ENCODE data around the gene KANSL1.
"Not testable (repeated sequence)": the region's sequence is repeated elsewhere in the genome, so short reads cannot be mapped to it uniquely, and the experiment has no call there.

Gene KANSL1

GRCh38 chr17:46109603-46110189 is 83.5 kb downstream of the KANSL1 start:
- DNase-seq (ENCODE audit: low read depth): no peak

GRCh38 chr17:46108550-46109110 is 84.6 kb downstream of the KANSL1 start:
- DNase-seq (ENCODE audit: low read depth): no peak

DNA sequence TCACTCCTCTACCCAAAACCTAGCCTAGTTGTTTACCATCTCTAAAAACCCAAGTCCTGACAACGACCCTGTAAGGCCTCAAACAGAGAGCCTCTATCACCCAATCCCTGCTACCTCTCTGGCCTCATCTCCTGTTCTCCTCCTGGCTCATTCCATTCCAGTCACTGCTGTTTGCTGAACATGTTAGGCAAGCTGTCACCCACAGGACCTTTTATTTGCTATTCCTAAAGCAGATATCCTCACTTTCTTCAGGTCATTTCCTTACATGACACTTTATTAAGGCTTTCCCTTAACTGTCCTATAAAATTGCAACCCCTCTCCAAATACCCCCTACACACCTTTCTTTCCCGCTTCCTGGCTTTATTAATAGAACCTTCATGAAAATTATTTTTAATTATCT is 85.1 kb downstream of the KANSL1 start:
- no peak for DNase-seq (ENCODE audit: low read depth)

GRCh38 chr17:46106966-46107644 is 86.1 kb downstream of the KANSL1 start:
- no peak for DNase-seq (ENCODE audit: low read depth)

GRCh38 chr17:46102806-46103205 is 90.4 kb downstream of the KANSL1 start:
- not testable (repeated sequence) for DNase-seq (ENCODE audit: low read depth)

- DNase-seq (ENCODE audit: low read depth): not testable (repeated sequence)
Measured at GRCh38 chr17:46101785-46102617, 91.2 kb downstream of the KANSL1 start.

DNA sequence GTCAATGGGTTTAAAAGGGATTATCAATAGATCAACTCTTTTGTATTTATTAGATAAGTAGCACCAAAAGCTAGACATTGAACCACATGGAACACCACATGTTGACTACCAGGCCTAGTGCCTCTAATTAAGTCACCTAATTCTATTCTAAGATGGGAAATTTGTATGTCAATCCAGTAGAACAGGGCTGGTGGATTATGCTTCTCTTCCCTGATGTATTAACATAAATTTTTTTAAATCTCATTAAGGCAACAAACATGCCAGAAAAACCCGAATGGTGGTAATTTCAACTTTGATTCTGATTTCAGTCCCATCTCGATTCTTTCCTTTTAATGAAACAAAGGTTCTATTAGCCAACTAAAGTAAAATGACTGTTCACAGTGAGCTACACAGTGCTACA is 92.6 kb downstream of the KANSL1 start:
- DNase-seq (ENCODE audit: low read depth): no peak

DNA sequence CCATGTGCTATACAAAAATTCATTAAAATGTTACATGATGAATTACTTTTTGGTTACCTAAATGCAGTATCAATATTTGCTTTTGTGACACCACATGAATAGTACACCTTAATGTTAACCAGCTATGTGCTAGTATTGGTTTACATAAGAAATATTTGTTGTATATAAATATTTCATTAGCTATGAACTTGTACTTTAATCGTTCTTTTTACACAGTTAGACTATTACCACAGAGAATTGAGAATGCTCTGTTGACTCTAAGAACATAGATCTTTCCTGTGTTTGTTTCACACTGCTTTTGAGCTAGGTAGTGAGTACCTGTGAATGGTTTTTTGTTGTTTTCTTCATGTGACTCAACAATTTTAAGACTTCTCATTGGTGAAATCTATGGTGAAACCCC is 93.4 kb downstream of the KANSL1 start:
- DNase-seq (ENCODE audit: low read depth): no peak

- no peak for DNase-seq (ENCODE audit: low read depth)
Measured at GRCh38 chr17:46097497-46097896, 95.7 kb downstream of the KANSL1 start.

DNA sequence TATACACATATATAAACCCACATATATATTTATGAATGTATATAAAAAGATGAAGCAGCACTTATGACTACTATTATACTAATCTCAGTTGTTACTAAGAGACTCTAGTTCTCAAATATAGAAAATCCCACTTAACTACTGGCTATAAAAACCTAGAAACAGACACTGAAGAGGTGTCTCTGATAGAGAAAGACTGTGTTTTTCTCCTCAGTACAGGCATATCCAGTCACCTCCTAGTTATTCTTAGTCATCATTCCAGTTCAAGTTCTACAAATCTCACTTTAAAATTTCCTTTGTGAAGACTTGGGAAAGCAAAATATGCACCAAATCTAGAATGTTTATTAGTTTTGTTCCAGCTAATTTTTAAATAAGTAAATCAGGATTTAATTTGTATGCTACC is 100.2 kb downstream of the KANSL1 start:
- DNase-seq (ENCODE audit: low read depth): no peak

- DNase-seq (ENCODE audit: low read depth): no peak
Measured at GRCh38 chr17:46090871-46091270, 102.4 kb downstream of the KANSL1 start.

- no peak for DNase-seq (ENCODE audit: low read depth)
Measured at GRCh38 chr17:46089389-46089965, 103.8 kb downstream of the KANSL1 start.

DNA sequence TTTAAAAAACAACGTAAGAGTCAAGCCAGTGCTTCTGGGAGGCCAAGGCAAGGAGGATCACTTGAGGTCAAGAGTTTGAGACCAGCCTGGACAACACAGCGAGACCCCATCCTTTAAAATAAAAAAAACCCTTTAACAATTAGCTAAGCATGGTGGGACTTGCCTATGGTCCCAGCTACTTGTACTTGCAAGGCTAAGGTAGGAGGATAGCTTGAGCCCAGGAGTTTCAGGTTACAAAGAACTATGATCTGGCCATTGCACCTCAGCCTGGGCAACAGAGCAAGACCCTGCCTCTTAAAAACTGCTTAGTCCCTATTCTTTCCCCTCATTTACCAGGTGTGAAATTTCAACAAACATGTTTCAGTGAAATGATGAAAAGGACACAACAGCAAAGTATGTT is 104.6 kb downstream of the KANSL1 start:
- DNase-seq (ENCODE audit: low read depth): no peak

GRCh38 chr17:46087871-46088270 is 105.4 kb downstream of the KANSL1 start:
- not testable (repeated sequence) for DNase-seq (ENCODE audit: low read depth)

- DNase-seq (ENCODE audit: low read depth): no peak
Measured at GRCh38 chr17:46086821-46087220, 106.4 kb downstream of the KANSL1 start.

- DNase-seq (ENCODE audit: low read depth): no peak
Measured at GRCh38 chr17:46085522-46085921, 107.7 kb downstream of the KANSL1 start.

GRCh38 chr17:46082257-46082656 is 111.0 kb downstream of the KANSL1 start:
- no peak for DNase-seq (ENCODE audit: low read depth)

DNA sequence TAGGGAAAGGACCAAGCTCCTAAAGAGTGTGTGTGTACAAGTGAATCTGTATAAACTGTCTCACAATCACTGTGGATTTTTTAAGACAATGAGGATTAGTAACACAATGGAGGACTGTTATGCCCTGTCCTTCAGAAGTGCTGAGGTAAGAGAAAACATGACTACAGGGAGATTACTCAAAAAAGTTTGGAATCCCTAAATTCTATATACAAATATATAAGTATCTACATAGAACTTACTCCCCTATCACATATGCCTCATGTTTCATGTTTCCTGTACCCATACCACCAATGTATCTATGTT is 112.3 kb downstream of the KANSL1 start:
- DNase-seq (ENCODE audit: low read depth): no peak

- DNase-seq (ENCODE audit: low read depth): no peak
Measured at GRCh38 chr17:46080118-46081017, 112.9 kb downstream of the KANSL1 start.

DNA sequence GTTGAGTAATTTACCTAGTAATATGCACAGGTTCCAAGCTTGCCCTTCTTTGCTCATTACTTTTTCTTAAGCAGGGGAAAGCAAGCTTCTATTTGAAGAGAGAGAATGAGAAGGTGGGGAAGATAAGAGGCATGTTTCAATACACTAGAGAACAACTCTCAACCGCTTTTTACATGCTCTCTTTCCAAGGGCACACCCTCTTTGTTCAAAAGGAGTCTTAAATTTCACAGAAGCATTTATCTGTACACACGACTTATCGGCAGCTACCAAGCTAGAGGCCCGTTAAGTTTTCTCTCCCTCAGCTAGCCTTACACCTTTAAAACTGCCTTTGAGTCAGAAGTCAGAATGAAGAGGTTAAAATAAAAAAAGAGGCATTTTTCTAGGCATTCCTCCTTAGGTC is 114.6 kb downstream of the KANSL1 start:
- DNase-seq (ENCODE audit: low read depth): no peak

- no peak for DNase-seq (ENCODE audit: low read depth)
Measured at GRCh38 chr17:46074540-46074939, 118.7 kb downstream of the KANSL1 start.

DNA sequence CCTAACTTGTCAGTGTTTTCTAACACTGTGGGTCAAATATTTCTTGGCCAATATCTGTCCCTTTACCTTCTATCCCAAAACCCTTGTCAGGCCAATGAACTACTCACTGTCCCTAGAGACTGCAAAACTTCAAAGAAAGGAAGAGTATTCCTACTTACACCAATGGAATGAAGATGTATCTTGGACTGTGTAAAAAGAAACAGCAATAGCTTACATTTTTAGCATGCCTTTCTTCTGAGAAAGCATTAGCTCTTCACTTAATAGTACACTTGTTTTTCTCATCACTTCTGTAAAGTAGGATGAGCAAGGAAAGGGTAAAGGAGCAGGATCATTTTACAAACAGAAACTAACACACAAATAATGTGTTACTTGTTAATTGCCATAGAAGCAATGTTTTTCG is 120.2 kb downstream of the KANSL1 start:
- DNase-seq (ENCODE audit: low read depth): no peak
